Smooth muscle cell (in vitro differentiated cells): Measurements from ENCODE around the gene NVL. TPM values are rescaled to one million over a fixed set of nuclear protein-coding genes. Genes with fewer than 3 reads are reported as not detected.

Experiments used
- DNase-seq: peaks from one replicate; lab custom pipeline; 2025; ENCODE audit not compliant: unreplicated experiment; lab: John Stamatoyannopoulos, UW
- H2AFZ ChIP-seq: fragments of 200-600 bp; sonication (generic); 2 replicates; pipeline ENCODE4 v1.6.0; 2016; ENCODE audit warnings: antibody characterized with exemption, low read depth, mild to moderate bottlenecking
- H3F3A ChIP-seq: fragments of 200-600 bp; sonication (generic); 2 replicates; pipeline ENCODE4 v1.6.0; 2017; ENCODE audit warnings: antibody characterized with exemption, low read depth
- H3K27ac ChIP-seq: fragments of 200-600 bp; sonication (generic); 2 replicates; pipeline ENCODE4 v1.5.1; 2016; ENCODE audit warnings: low read depth, mild to moderate bottlenecking
- H3K27me3 ChIP-seq: fragments of 200-600 bp; sonication (generic); 2 replicates; pipeline ENCODE4 v1.6.1; 2016; ENCODE audit warnings: low read depth, mild to moderate bottlenecking
- H3K36me3 ChIP-seq: fragments of 200-600 bp; sonication (generic); 2 replicates; pipeline ENCODE4 v1.5.1; 2016; ENCODE audit warnings: low read depth
- H3K4me1 ChIP-seq: fragments of 200-600 bp; sonication (generic); 2 replicates; pipeline ENCODE4 v1.5.1; 2016; ENCODE audit warnings: low read depth
- H3K4me2 ChIP-seq: fragments of 200-600 bp; sonication (generic); 2 replicates; pipeline ENCODE4 v1.6.0; 2016; ENCODE audit warnings: mild to moderate bottlenecking
- H3K4me3 ChIP-seq: fragments of 200-600 bp; sonication (generic); 2 replicates; pipeline ENCODE4 v1.5.1; 2016; ENCODE audit warnings: mild to moderate bottlenecking
- H3K79me2 ChIP-seq: fragments of 200-600 bp; sonication (generic); 2 replicates; pipeline ENCODE4 v1.6.0; 2016; ENCODE audit warnings: low read depth, mild to moderate bottlenecking
- H3K9ac ChIP-seq: fragments of 200-600 bp; sonication (generic); 2 replicates; pipeline ENCODE4 v1.6.0; 2016; ENCODE audit warnings: low read depth
- H3K9me3 ChIP-seq: fragments of 200-600 bp; sonication (generic); replicated peaks from 2 replicates; pipeline ENCODE4 v1.5.1; 2016; ENCODE audit warnings: low read depth
- H4K20me1 ChIP-seq: fragments of 200-600 bp; sonication (generic); 2 replicates; pipeline ENCODE4 v1.6.0; 2016; ENCODE audit warnings: low read depth
- CTCF ChIP-seq: fragments of 200-600 bp; sonication (generic); IDR thresholded peaks from 2 replicates; pipeline ENCODE4 v1.5.1; 2017; ENCODE audit warnings: borderline replicate concordance, mild to moderate bottlenecking, antibody characterized with exemption; ENCODE audit not compliant: insufficient read depth, poor library complexity, severe bottlenecking
- WGBS: methylation state at CpG from one replicate; pipeline ENCODE4 v1.1.7; 2016; ENCODE audit warnings: low lambda C conversion rate; 5-methylcytosine and 5-hydroxymethylcytosine counted together
- polyA plus RNA-seq: library from polyadenylated mRNA; unstranded; fragments of >200 nt; fragmentation: Nextera tagmentation; extraction: Ambion mirVana; gene quantifications from 2 replicates; pipeline ENCODE4 v1.2.1, GENCODE V29; 2016
- total RNA-seq: library from RNA; depleted of rRNA; stranded (reverse); fragments of >200 nt; gene quantifications from 2 replicates; pipeline ENCODE4 v1.2.3, GENCODE V29; 2014

The NVL gene
- total and polyA plus RNA-seq, 2 experiments from 2014 or later = 17.3 to 35.4 TPM

- DNase-seq = no peak
- no peak for TF ChIP-seq CTCF
- Histone ChIP-seq H2AFZ (no peak overlapping the region), H3K4me3 (no peak overlapping the region), H3K9me3 (no peaks in the 10 kb centered on the region), H3K4me2 (no peak overlapping the region), H3F3A (peaks cover 9% of the 10 kb centered on the region), H3K9ac (no peak overlapping the region), H3K36me3 (peaks cover 23% of the 10 kb centered on the region), H4K20me1 (peaks cover 32% of the 10 kb centered on the region), H3K4me1 (no peaks in the 10 kb centered on the region), H3K79me2 (peaks cover 14% of the 10 kb centered on the region), H3K27ac (peak overlapping the region; percentile 23), H3K27me3 (no peaks in the 10 kb centered on the region)
- WGBS = 74% methylated on average over 3 of the region's 3 CpGs
Measured at GRCh38 chr1:224375059-224375458, 45.1 kb upstream of the NVL start.

- Histone ChIP-seq H3K9me3 (no peaks in the 10 kb centered on the region), H4K20me1 (peaks cover 41% of the 10 kb centered on the region), H2AFZ (no peak overlapping the region), H3K27ac (no peak overlapping the region), H3K36me3 (peaks cover 23% of the 10 kb centered on the region), H3F3A (no peaks in the 10 kb centered on the region), H3K4me2 (no peak overlapping the region), H3K79me2 (peaks cover 20% of the 10 kb centered on the region), H3K27me3 (no peaks in the 10 kb centered on the region), H3K9ac (no peak overlapping the region), H3K4me1 (no peaks in the 10 kb centered on the region), H3K4me3 (no peak overlapping the region)
- WGBS = 97% methylated on average over 5 of the region's 5 CpGs
- TF ChIP-seq CTCF = no peak
- DNase-seq = no peak
Measured at GRCh38 chr1:224373008-224373590, 43.1 kb upstream of the NVL start.

- WGBS = 91% methylated on average over 5 of the region's 5 CpGs
- DNase-seq = no peak
- Histone ChIP-seq H3K27ac (no peak overlapping the region), H3K4me2 (no peak overlapping the region), H3K9me3 (no peaks in the 10 kb centered on the region), H3K4me3 (no peak overlapping the region), H3K4me1 (no peaks in the 10 kb centered on the region), H3K79me2 (peaks cover 37% of the 10 kb centered on the region), H3K9ac (no peak overlapping the region), H2AFZ (no peak overlapping the region), H3K36me3 (peaks cover 11% of the 10 kb centered on the region), H3K27me3 (no peaks in the 10 kb centered on the region), H3F3A (no peaks in the 10 kb centered on the region), H4K20me1 (peaks cover 38% of the 10 kb centered on the region)
- TF ChIP-seq CTCF = no peak
Measured at GRCh38 chr1:224368409-224368808, 38.4 kb upstream of the NVL start.

GRCh38 chr1:224359207-224359606, 29.2 kb upstream of the NVL start:
- no peaks in the 10 kb centered on the region for H3K9me3 ChIP-seq
- WGBS = 89% methylated on average over 3 of the region's 3 CpGs
- no peaks in the 10 kb centered on the region for H3F3A ChIP-seq
- peaks cover 71% of the 10 kb centered on the region for H3K79me2 ChIP-seq
- no peak overlapping the region for H3K4me2 ChIP-seq
- no peak overlapping the region for H3K9ac ChIP-seq
- peaks cover 9% of the 10 kb centered on the region for H3K4me1 ChIP-seq
- H3K36me3 ChIP-seq = no peaks in the 10 kb centered on the region
- TF ChIP-seq CTCF = no peak
- no peak overlapping the region for H3K4me3 ChIP-seq
- no peaks in the 10 kb centered on the region for H3K27me3 ChIP-seq
- no peak overlapping the region for H2AFZ ChIP-seq
- DNase-seq = no peak
- H4K20me1 ChIP-seq = peaks cover 65% of the 10 kb centered on the region
- H3K27ac ChIP-seq = no peak overlapping the region
